ENCODE measurements around the gene ZBTB5.
"Not testable (repeated sequence)": the region's sequence is repeated elsewhere in the genome, so short reads cannot be mapped to it uniquely, and the experiment has no call there.

ZBTB5 gene

GRCh38 chr9:37447111-37447510 lies 18.1 kb downstream of the ZBTB5 start:
- no peak for DNase-seq

GRCh38 chr9:37446401-37446800 lies 18.8 kb downstream of the ZBTB5 start:
- no peak for DNase-seq

GRCh38 chr9:37445832-37446231 lies 19.4 kb downstream of the ZBTB5 start:
- no peak for DNase-seq

- DNase-seq: no peak
These were observed 20.4 kb downstream of the ZBTB5 start for GRCh38 chr9:37444890-37445289.

GRCh38 chr9:37443566-37443965 lies 21.7 kb downstream of the ZBTB5 start:
- no peak for DNase-seq

- no peak for DNase-seq
These were observed 22.7 kb downstream of the ZBTB5 start for GRCh38 chr9:37442556-37442955.

GRCh38 chr9:37441776-37442370 lies 23.4 kb downstream of the ZBTB5 start:
- DNase-seq: no peak

GRCh38 chr9:37438359-37438758 lies 26.9 kb downstream of the ZBTB5 start:
- DNase-seq: no peak

GRCh38 chr9:37437621-37438020 lies 27.6 kb downstream of the ZBTB5 start:
- DNase-seq: no peak

GRCh38 chr9:37437010-37437409 lies 28.2 kb downstream of the ZBTB5 start:
- DNase-seq: no peak

- no peak for DNase-seq
These were observed 28.7 kb downstream of the ZBTB5 start for GRCh38 chr9:37436540-37436939.

- no peak for DNase-seq
These were observed 31.3 kb downstream of the ZBTB5 start for GRCh38 chr9:37433867-37434371.

- no peak for DNase-seq
These were observed 33.2 kb downstream of the ZBTB5 start for GRCh38 chr9:37432020-37432419.

- no peak for DNase-seq
These were observed 34.2 kb downstream of the ZBTB5 start for GRCh38 chr9:37430841-37431597.

- no peak for DNase-seq
These were observed 35.6 kb downstream of the ZBTB5 start for GRCh38 chr9:37429441-37430285.

- DNase-seq: no peak
These were observed 36.9 kb downstream of the ZBTB5 start for GRCh38 chr9:37428345-37428744.

GRCh38 chr9:37426846-37427245 lies 38.4 kb downstream of the ZBTB5 start:
- no peak for DNase-seq

- DNase-seq: not testable (repeated sequence)
These were observed 38.8 kb downstream of the ZBTB5 start for GRCh38 chr9:37426431-37426830.

GRCh38 chr9:37425298-37425752 lies 39.9 kb downstream of the ZBTB5 start:
- no peak for DNase-seq

GRCh38 chr9:37424686-37425297 lies 40.5 kb downstream of the ZBTB5 start:
- DNase-seq: no peak

GRCh38 chr9:37424204-37424685 lies 41.0 kb downstream of the ZBTB5 start:
- DNase-seq: no peak

- no peak for DNase-seq
These were observed 41.7 kb downstream of the ZBTB5 start for GRCh38 chr9:37423508-37423907.
